Thyroid gland (tissue), 4 donors: ENCODE results near the gene CFAP97D1.

Experiments
- POLR2A ChIP-seq, 2 donors: fragments of 450-650 bp; IDR thresholded peaks; one replicate each; pipeline ENCODE4 v1.6.1; 2017; ENCODE audit warnings: antibody characterized with exemption in 2 of 2, mild to moderate bottlenecking in 2 of 2, moderate library complexity in 1 of 2
- TF ChIP-seq, protein P1 (sequence below), 6 experiments: fragments of 200-600 bp in 3 of 6; fragments of 450-650 bp in 3 of 6; sonication (generic) in 3 of 6; IDR thresholded peaks; one replicate each; pipeline ENCODE4 v1.5.1; 2016 to 2019; ENCODE audit warnings: antibody characterized with exemption in 6 of 6, mild to moderate bottlenecking in 2 of 6, inconsistent platforms in 1 of 6, moderate library complexity in 1 of 6

DNA sequence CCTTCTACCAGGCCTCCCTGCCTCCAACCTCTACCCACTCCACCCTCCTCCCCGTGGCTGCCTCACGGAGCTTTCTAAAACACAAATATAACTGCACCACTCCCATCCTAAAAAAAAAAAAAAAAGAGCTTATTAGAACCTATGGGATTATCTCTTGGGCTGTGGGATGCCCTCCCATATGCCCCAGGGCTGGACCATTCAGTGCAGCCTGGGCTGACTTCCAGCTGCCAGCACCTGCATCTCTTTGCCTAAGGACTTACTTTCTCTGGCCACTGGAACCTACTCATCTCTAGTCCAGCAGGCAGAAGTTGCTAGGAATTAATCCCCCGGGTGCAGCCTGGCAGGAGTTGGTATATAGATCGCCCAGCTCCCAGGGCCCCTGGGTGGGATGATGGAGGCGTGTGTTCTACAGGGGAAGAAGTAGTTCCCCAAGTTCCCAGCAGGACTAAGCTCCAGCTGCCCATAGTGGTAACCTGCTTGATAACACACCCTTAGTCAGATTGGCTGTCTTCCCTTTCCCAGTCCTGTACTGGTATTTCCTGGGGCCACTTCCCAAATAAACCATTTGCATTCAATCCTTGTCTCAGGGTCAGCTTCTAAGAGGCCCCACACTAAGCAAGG lies 42.4 kb downstream of the CFAP97D1 start:
- TF ChIP-seq POLR2A (IDR thresholded peaks at IDR 0.05): no peak
- TF ChIP-seq, protein P1, sequence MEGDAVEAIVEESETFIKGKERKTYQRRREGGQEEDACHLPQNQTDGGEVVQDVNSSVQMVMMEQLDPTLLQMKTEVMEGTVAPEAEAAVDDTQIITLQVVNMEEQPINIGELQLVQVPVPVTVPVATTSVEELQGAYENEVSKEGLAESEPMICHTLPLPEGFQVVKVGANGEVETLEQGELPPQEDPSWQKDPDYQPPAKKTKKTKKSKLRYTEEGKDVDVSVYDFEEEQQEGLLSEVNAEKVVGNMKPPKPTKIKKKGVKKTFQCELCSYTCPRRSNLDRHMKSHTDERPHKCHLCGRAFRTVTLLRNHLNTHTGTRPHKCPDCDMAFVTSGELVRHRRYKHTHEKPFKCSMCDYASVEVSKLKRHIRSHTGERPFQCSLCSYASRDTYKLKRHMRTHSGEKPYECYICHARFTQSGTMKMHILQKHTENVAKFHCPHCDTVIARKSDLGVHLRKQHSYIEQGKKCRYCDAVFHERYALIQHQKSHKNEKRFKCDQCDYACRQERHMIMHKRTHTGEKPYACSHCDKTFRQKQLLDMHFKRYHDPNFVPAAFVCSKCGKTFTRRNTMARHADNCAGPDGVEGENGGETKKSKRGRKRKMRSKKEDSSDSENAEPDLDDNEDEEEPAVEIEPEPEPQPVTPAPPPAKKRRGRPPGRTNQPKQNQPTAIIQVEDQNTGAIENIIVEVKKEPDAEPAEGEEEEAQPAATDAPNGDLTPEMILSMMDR (IDR thresholded peaks at IDR 0.05): no peak
